ENCODE results near the gene CREB3L2.

DNA sequence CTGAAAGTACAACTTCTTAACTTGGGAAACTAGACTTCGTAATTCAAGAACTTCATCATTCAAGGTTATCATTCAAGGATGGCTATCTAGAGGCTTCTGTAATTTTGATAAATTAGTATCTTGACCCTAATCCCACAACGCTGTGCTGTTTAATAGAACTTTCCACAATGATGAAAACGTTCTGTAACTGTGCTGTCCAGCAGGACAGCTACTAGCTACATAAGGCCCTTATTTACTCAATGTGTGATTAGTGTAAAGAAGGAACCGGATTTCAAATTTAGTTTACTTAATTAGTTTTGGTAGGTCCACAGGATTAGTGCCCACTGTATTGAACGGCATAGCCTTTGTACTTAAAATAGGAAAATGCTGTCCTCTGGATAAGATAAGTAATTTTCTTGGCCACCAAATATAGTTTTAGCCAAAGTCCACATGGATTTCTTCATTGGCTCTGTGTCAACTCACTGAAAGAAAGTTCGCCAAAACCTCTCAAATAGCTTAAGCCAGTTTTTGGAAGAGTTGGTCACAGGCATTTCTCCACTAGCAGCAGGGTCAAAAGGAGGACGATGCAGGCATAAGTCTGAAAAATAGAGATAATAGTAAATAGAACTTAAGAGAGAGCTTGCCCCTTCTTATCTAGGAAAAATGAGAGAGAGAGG lies 172.4 kb downstream of the CREB3L2 start:
- TF ChIP-seq, protein P1, sequence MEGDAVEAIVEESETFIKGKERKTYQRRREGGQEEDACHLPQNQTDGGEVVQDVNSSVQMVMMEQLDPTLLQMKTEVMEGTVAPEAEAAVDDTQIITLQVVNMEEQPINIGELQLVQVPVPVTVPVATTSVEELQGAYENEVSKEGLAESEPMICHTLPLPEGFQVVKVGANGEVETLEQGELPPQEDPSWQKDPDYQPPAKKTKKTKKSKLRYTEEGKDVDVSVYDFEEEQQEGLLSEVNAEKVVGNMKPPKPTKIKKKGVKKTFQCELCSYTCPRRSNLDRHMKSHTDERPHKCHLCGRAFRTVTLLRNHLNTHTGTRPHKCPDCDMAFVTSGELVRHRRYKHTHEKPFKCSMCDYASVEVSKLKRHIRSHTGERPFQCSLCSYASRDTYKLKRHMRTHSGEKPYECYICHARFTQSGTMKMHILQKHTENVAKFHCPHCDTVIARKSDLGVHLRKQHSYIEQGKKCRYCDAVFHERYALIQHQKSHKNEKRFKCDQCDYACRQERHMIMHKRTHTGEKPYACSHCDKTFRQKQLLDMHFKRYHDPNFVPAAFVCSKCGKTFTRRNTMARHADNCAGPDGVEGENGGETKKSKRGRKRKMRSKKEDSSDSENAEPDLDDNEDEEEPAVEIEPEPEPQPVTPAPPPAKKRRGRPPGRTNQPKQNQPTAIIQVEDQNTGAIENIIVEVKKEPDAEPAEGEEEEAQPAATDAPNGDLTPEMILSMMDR (IDR thresholded peaks at IDR 0.05) = no peak
- no peak for TF ChIP-seq POLR2A (IDR thresholded peaks at IDR 0.05)

Measured in lower leg skin (tissue), 3 donors.